GM12878 (cell line): ENCODE measurements around the gene DNAJC18. TPM values are rescaled to one million over a fixed set of nuclear protein-coding genes. Genes with fewer than 3 reads are reported as not detected.

ENCODE experiments used
- ATAC-seq: fragments of 200-7000 bp; cut with Tn5 transposase; 3 replicates; pipeline ENCODE4 v1.9.1; 2020; ENCODE audit warnings: mild to moderate bottlenecking, moderate library complexity
- BruUV-seq: library from RNA; stranded (reverse); fragments of 400-500 nt; replicated peaks from 2 replicates; lab custom pipeline; 2021; lab: Mats Ljungman, UMichigan
- CTCF ChIA-PET: fragments of 300-600 bp; sonication (Branson Sonifier 250); formaldehyde crosslinking; extraction: SDS; loops from one replicate; lab custom pipeline; 2021; ENCODE audit warnings: inconsistent platforms; lab: Yijun Ruan, JAX
- POLR2A ChIA-PET: fragments of 350-600 bp; formaldehyde crosslinking; extraction: SDS; loops from one replicate; lab custom pipeline; 2021; ENCODE audit warnings: inconsistent platforms; lab: Charles Lee
- RAD21 ChIA-PET: fragments of 300-600 bp; sonication (Branson Sonifier 250); formaldehyde crosslinking; loops from one replicate; lab custom pipeline; 2023; ENCODE audit warnings: antibody characterized with exemption; ENCODE audit not compliant: unreplicated experiment; lab: Charles Lee
- SMC1A ChIA-PET: fragments of 300-600 bp; sonication (Branson Sonifier 250); formaldehyde crosslinking; loops from one replicate; lab custom pipeline; 2023; ENCODE audit not compliant: unreplicated experiment, uncharacterized antibody; lab: Charles Lee
- DNase-seq: peaks from one replicate; pipeline ENCODE4 v3.0.0-alpha.2; 2011; ENCODE audit warnings: low read depth, low spot score
- FAIRE-seq: peaks from 3 replicates; lab custom pipeline; 2011; peaks lifted over from hg19 to GRCh38; lab: Jason Lieb, UNC
- H2AFZ ChIP-seq: 2 replicates; pipeline ENCODE4 v1.6.0; 2011; ENCODE audit warnings: low read depth, low read length, control low read depth; ENCODE audit not compliant: control insufficient read depth
- H3K27ac ChIP-seq: 2 replicates; pipeline ENCODE4 v1.5.1; 2011; ENCODE audit warnings: control low read depth; ENCODE audit not compliant: control insufficient read depth, insufficient read depth
- H3K27me3 ChIP-seq, 2 experiments: replicated peaks in 1 of 2; 2 replicates each; pipeline versions ENCODE4 v1.6.0 to v1.6.1; 2011; ENCODE audit warnings: low read length in 1 of 2; ENCODE audit not compliant: control insufficient read depth in 2 of 2, insufficient read depth in 2 of 2
- H3K36me3 ChIP-seq, 2 experiments: 2 replicates each; pipeline ENCODE4 v1.5.1; 2011; ENCODE audit warnings: low read length in 1 of 2; ENCODE audit not compliant: control insufficient read depth in 2 of 2, insufficient read depth in 2 of 2
- H3K4me1 ChIP-seq: 2 replicates; pipeline ENCODE4 v1.6.1; 2011; ENCODE audit warnings: mild to moderate bottlenecking, low read length, moderate library complexity, mixed read lengths; ENCODE audit not compliant: control insufficient read depth, insufficient read depth
- H3K4me2 ChIP-seq: 2 replicates; pipeline ENCODE4 v1.6.0; 2011; ENCODE audit warnings: control low read depth; ENCODE audit not compliant: control insufficient read depth, insufficient read depth
- H3K4me3 ChIP-seq: fragments of 200-600 bp; sonication (generic); 2 replicates; pipeline ENCODE4 v1.5.1; 2016
- H3K79me2 ChIP-seq: 2 replicates; pipeline ENCODE4 v1.6.0; 2011; ENCODE audit warnings: low read length; ENCODE audit not compliant: control insufficient read depth, insufficient read depth
- H3K9ac ChIP-seq: 2 replicates; pipeline ENCODE4 v1.8.0; 2011; ENCODE audit warnings: low read length, control low read depth, mixed read lengths; ENCODE audit not compliant: control insufficient read depth, insufficient read depth
- H3K9me3 ChIP-seq: replicated peaks from 3 replicates; pipeline ENCODE4 v1.5.1; 2011; ENCODE audit warnings: mild to moderate bottlenecking, low read length; ENCODE audit not compliant: control insufficient read depth, insufficient read depth
- H4K20me1 ChIP-seq: 2 replicates; pipeline ENCODE4 v1.6.0; 2011; ENCODE audit not compliant: control insufficient read depth, insufficient read depth
- BCL3 ChIP-seq: IDR thresholded peaks from 2 replicates; pipeline ENCODE4 v1.6.1; 2011; ENCODE audit warnings: borderline replicate concordance, low read depth, mild to moderate bottlenecking, moderate library complexity, low read length; ENCODE audit not compliant: insufficient read depth, poor library complexity, severe bottlenecking
- CBX3 ChIP-seq: fragments of 200-600 bp; sonication (generic); IDR thresholded peaks from 2 replicates; pipeline ENCODE4 v1.6.1; 2016; ENCODE audit warnings: low read depth, borderline replicate concordance
- CTCF ChIP-seq, 3 experiments: IDR thresholded peaks in 2 of 3; conservative IDR thresholded peaks in 1 of 3; 2 replicates each; pipeline ENCODE4 v1.5.1; 2011; ENCODE audit warnings: low read depth in 3 of 3, low read length in 3 of 3, mild to moderate bottlenecking in 3 of 3, control low read depth in 2 of 3, moderate library complexity in 2 of 3, inconsistent platforms in 1 of 3, mixed read lengths in 1 of 3; ENCODE audit not compliant: control insufficient read depth in 2 of 3, insufficient read depth in 1 of 3; ENCODE audit errors: extremely low read depth in 1 of 3
- ELK1 ChIP-seq: IDR thresholded peaks from 2 replicates; pipeline ENCODE4 v1.6.1; 2012; ENCODE audit warnings: low read depth, low read length, improper control_type of control experiment
- IKZF1 ChIP-seq: fragments of 450-650 bp; conservative IDR thresholded peaks from 2 replicates; pipeline ENCODE4 v1.6.1; 2017; ENCODE audit warnings: antibody characterized with exemption, mild to moderate bottlenecking
- IKZF2 ChIP-seq, 2 experiments: fragments of 450-650 bp; IDR thresholded peaks; 2 replicates each; pipeline ENCODE4 v1.6.1; 2017; ENCODE audit warnings: mild to moderate bottlenecking in 2 of 2, moderate library complexity in 2 of 2
- KDM1A ChIP-seq: fragments of 200-600 bp; sonication (generic); IDR thresholded peaks from 2 replicates; pipeline ENCODE4 v1.6.1; 2016; ENCODE audit warnings: borderline replicate concordance
- RAD21 ChIP-seq: IDR thresholded peaks from 2 replicates; pipeline ENCODE4 v1.6.1; 2011; ENCODE audit warnings: mild to moderate bottlenecking, low read depth, low read length, moderate library complexity; ENCODE audit not compliant: insufficient read depth
- SUPT20H ChIP-seq: IDR thresholded peaks from 2 replicates; pipeline ENCODE4 v1.6.1; 2011; ENCODE audit warnings: low read depth, mild to moderate bottlenecking, low read length, moderate library complexity, borderline replicate concordance; ENCODE audit not compliant: control insufficient read depth
- TAF1 ChIP-seq: IDR thresholded peaks from 2 replicates; pipeline ENCODE4 v1.6.1; 2011; ENCODE audit warnings: mild to moderate bottlenecking, low read depth, low read length, borderline replicate concordance
- TCF7 ChIP-seq: IDR thresholded peaks from 2 replicates; pipeline ENCODE4 v1.6.1; 2014; ENCODE audit warnings: antibody characterized with exemption, borderline replicate concordance
- ZNF592 ChIP-seq: fragments of 450-650 bp; IDR thresholded peaks from 2 replicates; pipeline ENCODE4 v1.6.1; 2017; ENCODE audit warnings: mild to moderate bottlenecking, moderate library complexity
- WGBS: methylation state at CpG from one replicate; pipeline ENCODE4 v1.1.6; 2016; ENCODE audit warnings: low lambda C conversion rate; ENCODE audit not compliant: insufficient replicate concordance, insufficient coverage; ENCODE audit errors: missing lambda C conversion rate; 5-methylcytosine and 5-hydroxymethylcytosine counted together
- in situ Hi-C: fragments of 300-500 bp; cut with MboI; formaldehyde crosslinking; loops from 9 replicates; pipeline ENCODE4 v1.14.3; 2018; ENCODE audit warnings: mixed read lengths
- intact Hi-C: fragments of 100-400 bp; cut with micrococcal nuclease; formaldehyde crosslinking; loops from one replicate; pipeline ENCODE4 v1.14.2; 2022; ENCODE audit not compliant: unreplicated experiment
- polyA plus RNA-seq, 11 experiments: library from polyadenylated mRNA; depleted of rRNA in 4 of 11; unstranded in 6 of 11; stranded (reverse) in 5 of 11; fragments of >200 nt; fragmentation: Nextera tagmentation in 4 of 11; fragmentation: Illumina TruSeq in 1 of 11; extraction: Ambion mirVana in 4 of 11; extraction: Trizol in 1 of 11; gene quantifications; 1 replicate in 1 of 11; 2 replicates in 10 of 11; pipeline versions ENCODE4 v1.2.1 to v1.2.3, GENCODE V29; 2011 to 2016; ENCODE audit warnings: inconsistent platforms in 2 of 11, missing spikeins in 2 of 11, low read depth in 1 of 11
- total RNA-seq, 4 experiments: library from RNA; depleted of rRNA in 3 of 4; stranded (reverse); fragments of >200 nt in 3 of 4; fragmentation: Illumina TruSeq in 1 of 4; extraction: Trizol in 1 of 4; gene quantifications; 2 replicates each; pipeline versions ENCODE4 v1.2.1 to v1.2.3, GENCODE V29; 2013 to 2021

Gene DNAJC18
- total and polyA plus RNA-seq, 10 of the 15 experiments (the other 5 are each of a cell fraction or from before 2014, with no cell fraction given): 6.4 to 26.7 (median 17.7) TPM

GRCh38 chr5:139402561-139403158 is 36.7 kb downstream of the DNAJC18 start:
- H4K20me1 ChIP-seq: no peaks in the 10 kb centered on the region
- no peak overlapping the region; the same call in 1 of the 2 replicates for H3K9ac ChIP-seq
- RAD21 ChIA-PET: interaction anchor here (1.2 to 3.1 kb wide), 6 partner anchors 12 to 152 kb away, joined by 3 to 17 read pairs (median 12); partner anchors contain the start of gene MZB1
- CTCF ChIA-PET: interaction anchor here (0.7 to 3.5 kb wide), 17 partner anchors 11 to 249 kb away, joined by 3 to 26 read pairs (median 4); partner anchors contain the start of genes DNAJC18, MATR3 and MZB1
- TF ChIP-seq ZNF592 (no peak), ELK1 (no peak), BCL3 (no peak), KDM1A (no peak), TCF7 (no peak), IKZF2 (IDR thresholded peaks at IDR 0.05) (0 out of 4 replicates have a peak, but pooled peaks of 1 of the 2 experiments have one; percentile 26), RAD21 (peak; percentile 31; the same call in 1 of the 2 replicates), TAF1 (no peak), SUPT20H (no peak), CBX3 (no peak), IKZF1 (0 out of 2 replicates have a peak, but pooled peaks have one; percentile 16), CTCF (IDR thresholded peaks at IDR 0.05 in 2 of 3, conservative IDR thresholded peaks at IDR 0.05 in 1 of 3; ENCODE audit: control insufficient read depth in 2 of 3, extremely low read depth in 1 of 3, insufficient read depth in 1 of 3, low read depth in 3 of 3, low read length in 3 of 3) (peak; percentile 32 to 50 (median 49); a peak in 5 of 6 replicates)
- peaks cover 3% of the 10 kb centered on the region; the same call in 1 of the 2 replicates for H3K79me2 ChIP-seq
- POLR2A ChIA-PET: interaction anchor here (0.6 to 7.0 kb wide), 11 partner anchors 8 to 248 kb away, joined by 3 to 74 read pairs (median 3); partner anchors contain the start of genes DNAJC18, MZB1 and PAIP2
- SMC1A ChIA-PET: interaction anchor here (1.3 to 5.0 kb wide), 7 partner anchors 12 to 130 kb away, joined by 3 to 19 read pairs (median 7); partner anchors contain the start of genes MZB1 and PAIP2
- intact Hi-C loops (no loop called here), in situ Hi-C loops (no loop called here)
- H3K27ac ChIP-seq: peak overlapping the region; percentile 83
- FAIRE-seq (no peak), ATAC-seq (no peak), DNase-seq (no peak)
- BruUV-seq: no TSS peak
- H3K9me3 ChIP-seq: no peaks in the 10 kb centered on the region; the same call in 2 of the 3 replicates
- no peaks in the 10 kb centered on the region for H3K27me3 ChIP-seq
- 46% methylated on average over 7 of the region's 7 CpGs for WGBS
- peak overlapping the region; percentile 74 for H3K4me3 ChIP-seq
- peak overlapping the region; percentile 98 for H3K4me2 ChIP-seq
- H2AFZ ChIP-seq: no peak overlapping the region
- H3K4me1 ChIP-seq: peaks cover 36% of the 10 kb centered on the region
- H3K36me3 ChIP-seq: no peaks in the 10 kb centered on the region; a peak in 1 of 4 replicates
